ENCODE data around the gene LRFN3.

DNA sequence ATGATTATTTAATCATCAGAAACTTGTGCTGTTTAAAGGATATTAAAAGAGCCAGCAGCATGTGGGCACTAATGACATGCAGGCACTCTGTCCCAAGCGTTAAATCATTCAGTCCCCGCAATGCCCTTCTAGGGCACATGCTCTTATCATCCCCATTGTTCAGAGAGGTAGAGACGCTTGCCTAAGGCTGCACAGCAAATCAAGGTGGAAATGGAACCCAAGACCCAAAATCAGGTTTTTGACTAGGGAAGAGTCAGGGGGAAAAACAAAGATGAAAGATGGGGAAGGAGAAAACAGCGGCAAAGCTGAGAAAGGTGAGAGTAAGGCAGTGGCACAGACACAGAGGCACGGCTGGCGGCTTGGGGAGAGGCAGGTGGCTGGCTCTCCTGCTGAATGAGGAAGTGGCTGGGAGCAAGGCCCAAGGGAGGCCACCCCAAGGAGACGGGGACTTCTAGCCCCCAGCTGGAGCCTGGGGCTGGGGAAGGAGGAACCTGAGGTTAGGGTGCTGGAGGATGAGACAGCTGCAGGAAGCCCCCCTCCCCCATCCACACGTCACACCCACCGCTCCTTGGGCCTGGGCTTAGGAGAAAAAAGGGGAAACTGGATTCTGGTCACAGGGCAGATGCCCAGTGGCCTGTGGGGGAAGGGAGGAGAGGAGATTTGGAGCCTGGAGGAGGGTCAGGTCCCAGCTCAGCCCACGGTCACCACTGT, 27.0 kb upstream of the LRFN3 start:
- TF ChIP-seq, protein P1, sequence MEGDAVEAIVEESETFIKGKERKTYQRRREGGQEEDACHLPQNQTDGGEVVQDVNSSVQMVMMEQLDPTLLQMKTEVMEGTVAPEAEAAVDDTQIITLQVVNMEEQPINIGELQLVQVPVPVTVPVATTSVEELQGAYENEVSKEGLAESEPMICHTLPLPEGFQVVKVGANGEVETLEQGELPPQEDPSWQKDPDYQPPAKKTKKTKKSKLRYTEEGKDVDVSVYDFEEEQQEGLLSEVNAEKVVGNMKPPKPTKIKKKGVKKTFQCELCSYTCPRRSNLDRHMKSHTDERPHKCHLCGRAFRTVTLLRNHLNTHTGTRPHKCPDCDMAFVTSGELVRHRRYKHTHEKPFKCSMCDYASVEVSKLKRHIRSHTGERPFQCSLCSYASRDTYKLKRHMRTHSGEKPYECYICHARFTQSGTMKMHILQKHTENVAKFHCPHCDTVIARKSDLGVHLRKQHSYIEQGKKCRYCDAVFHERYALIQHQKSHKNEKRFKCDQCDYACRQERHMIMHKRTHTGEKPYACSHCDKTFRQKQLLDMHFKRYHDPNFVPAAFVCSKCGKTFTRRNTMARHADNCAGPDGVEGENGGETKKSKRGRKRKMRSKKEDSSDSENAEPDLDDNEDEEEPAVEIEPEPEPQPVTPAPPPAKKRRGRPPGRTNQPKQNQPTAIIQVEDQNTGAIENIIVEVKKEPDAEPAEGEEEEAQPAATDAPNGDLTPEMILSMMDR (conservative IDR thresholded peaks at IDR 0.05; ENCODE audit: low read depth, low read length), result no peak
- TF ChIP-seq EZH2 (IDR thresholded peaks at IDR 0.05; ENCODE audit: borderline replicate concordance, low read depth, low read length, poor library complexity, severe bottlenecking), result no peak

Measured in A673 (cell line).